Measurements from ENCODE around the gene HECTD4. TPM values are rescaled to one million over a fixed set of nuclear protein-coding genes. Genes with fewer than 3 reads are reported as not detected.

Gene HECTD4
- total and polyA plus RNA-seq, 2 experiments from 2014 or later: 25.7 to 36.9 TPM

GRCh38 chr12:112199136-112199535 lies 183.1 kb downstream of the HECTD4 start (continued):
- TF ChIP-seq ZNF462 (CRISPR knock-in tag; IDR thresholded peaks at IDR 0.05): no peak
- no peak for TF ChIP-seq NANOG (IDR thresholded peaks at IDR 0.05; ENCODE audit: borderline replicate concordance)

GRCh38 chr12:112198120-112198733 lies 184.0 kb downstream of the HECTD4 start:
- H3K4me3 Mint-ChIP-seq: no peak overlapping the region

More at GRCh38 chr12:112198120-112198733, 184.0 kb downstream of the HECTD4 start:
- DNase-seq (ENCODE audit: low spot score): peak; percentile 94
- Histone ChIP-seq H3K79me2 (replicated peaks; ENCODE audit: insufficient read depth) (no peaks in the 10 kb centered on the region), H3K27me3 (ENCODE audit: insufficient read depth) (no peaks in the 10 kb centered on the region), H3K4me3 (no peak overlapping the region), H2AFZ (no peak overlapping the region), H3K36me3 (ENCODE audit: insufficient read depth) (peaks cover 10% of the 10 kb centered on the region), H3F3A (replicated peaks; ENCODE audit: low read depth) (no peaks in the 10 kb centered on the region), H3K27ac (ENCODE audit: low read depth) (no peak overlapping the region), H3K4me1 (ENCODE audit: insufficient read depth) (no peaks in the 10 kb centered on the region), H3K4me2 (no peak overlapping the region), H3K9me2 (ENCODE audit: insufficient read depth) (no peaks in the 10 kb centered on the region), H4K20me1 (replicated peaks; ENCODE audit: insufficient read depth) (no peaks in the 10 kb centered on the region)
- Mint-ChIP-seq H3K36me3 (ENCODE audit: low read depth) (peaks cover 13% of the 10 kb centered on the region), H3K4me1 (peaks cover 3% of the 10 kb centered on the region; the same call in 2 of the 3 replicates), H3K9me3 (no peaks in the 10 kb centered on the region), H3K27ac (no peak overlapping the region), H3K27me3 (ENCODE audit: insufficient read depth, low read depth, poor library complexity) (peaks cover 5% of the 10 kb centered on the region)
- ATAC-seq: peak; percentile 100
- TF ChIP-seq, protein P1, sequence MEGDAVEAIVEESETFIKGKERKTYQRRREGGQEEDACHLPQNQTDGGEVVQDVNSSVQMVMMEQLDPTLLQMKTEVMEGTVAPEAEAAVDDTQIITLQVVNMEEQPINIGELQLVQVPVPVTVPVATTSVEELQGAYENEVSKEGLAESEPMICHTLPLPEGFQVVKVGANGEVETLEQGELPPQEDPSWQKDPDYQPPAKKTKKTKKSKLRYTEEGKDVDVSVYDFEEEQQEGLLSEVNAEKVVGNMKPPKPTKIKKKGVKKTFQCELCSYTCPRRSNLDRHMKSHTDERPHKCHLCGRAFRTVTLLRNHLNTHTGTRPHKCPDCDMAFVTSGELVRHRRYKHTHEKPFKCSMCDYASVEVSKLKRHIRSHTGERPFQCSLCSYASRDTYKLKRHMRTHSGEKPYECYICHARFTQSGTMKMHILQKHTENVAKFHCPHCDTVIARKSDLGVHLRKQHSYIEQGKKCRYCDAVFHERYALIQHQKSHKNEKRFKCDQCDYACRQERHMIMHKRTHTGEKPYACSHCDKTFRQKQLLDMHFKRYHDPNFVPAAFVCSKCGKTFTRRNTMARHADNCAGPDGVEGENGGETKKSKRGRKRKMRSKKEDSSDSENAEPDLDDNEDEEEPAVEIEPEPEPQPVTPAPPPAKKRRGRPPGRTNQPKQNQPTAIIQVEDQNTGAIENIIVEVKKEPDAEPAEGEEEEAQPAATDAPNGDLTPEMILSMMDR (conservative IDR thresholded peaks at IDR 0.05; ENCODE audit: low read depth in 2 of 2): peak; percentile 79 to 92
- no peak for TF ChIP-seq STAT1 (IDR thresholded peaks at IDR 0.05; ENCODE audit: unreplicated experiment)
- TF ChIP-seq, protein P2, sequence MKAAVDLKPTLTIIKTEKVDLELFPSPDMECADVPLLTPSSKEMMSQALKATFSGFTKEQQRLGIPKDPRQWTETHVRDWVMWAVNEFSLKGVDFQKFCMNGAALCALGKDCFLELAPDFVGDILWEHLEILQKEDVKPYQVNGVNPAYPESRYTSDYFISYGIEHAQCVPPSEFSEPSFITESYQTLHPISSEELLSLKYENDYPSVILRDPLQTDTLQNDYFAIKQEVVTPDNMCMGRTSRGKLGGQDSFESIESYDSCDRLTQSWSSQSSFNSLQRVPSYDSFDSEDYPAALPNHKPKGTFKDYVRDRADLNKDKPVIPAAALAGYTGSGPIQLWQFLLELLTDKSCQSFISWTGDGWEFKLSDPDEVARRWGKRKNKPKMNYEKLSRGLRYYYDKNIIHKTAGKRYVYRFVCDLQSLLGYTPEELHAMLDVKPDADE (IDR thresholded peaks at IDR 0.05): no peak

All from GM23338 (cell line).